ENCODE measurements around the gene CHTF18. TPM values are rescaled to one million over a fixed set of nuclear protein-coding genes. Genes with fewer than 3 reads are reported as not detected.

CHTF18 gene
- total RNA-seq, 2 experiments from 2014 or later: 30.7 to 31.1 TPM

DNA sequence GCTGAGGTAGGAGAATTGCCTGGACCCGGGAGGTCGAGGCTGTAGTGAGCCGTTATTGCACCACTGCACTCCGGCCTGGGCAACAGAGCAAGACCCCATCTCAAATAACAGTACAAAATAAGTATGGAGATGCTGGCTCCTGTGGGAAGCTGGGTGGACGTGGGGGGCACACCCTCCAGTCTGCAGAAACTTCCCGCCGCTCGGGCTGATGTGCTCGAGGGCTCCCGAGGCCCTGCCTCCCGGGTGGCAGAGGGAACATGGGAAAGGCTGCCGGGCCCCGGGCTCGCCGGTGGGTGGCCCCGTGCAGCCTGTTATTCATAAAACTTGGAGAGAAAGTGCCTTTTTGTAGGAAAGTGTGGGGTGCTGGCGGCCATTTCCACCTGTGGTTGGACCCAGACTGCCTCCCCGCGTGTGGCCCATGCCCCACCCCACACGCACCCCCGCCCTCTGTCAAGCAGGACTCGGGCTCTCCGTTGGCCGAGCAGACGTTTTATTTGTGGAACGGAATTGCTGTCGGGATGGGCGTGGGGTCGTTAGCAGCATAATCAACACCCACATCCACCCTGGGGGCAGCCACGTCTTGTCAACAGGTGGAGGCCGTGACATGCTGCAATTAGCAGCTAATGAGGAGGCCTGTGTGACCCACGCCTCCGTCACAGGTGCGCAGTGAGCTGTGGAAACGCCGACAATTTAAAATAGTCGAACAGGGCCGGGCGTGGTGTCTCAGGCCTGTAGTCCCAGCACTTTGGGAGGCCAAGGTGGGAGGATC, 40.3 kb upstream of the CHTF18 start:
- no peak overlapping the region for H3K27ac Mint-ChIP-seq
- DNase-seq (no peak), ATAC-seq (ENCODE audit: poor library complexity) (no peak)
- TF ChIP-seq, protein P1, sequence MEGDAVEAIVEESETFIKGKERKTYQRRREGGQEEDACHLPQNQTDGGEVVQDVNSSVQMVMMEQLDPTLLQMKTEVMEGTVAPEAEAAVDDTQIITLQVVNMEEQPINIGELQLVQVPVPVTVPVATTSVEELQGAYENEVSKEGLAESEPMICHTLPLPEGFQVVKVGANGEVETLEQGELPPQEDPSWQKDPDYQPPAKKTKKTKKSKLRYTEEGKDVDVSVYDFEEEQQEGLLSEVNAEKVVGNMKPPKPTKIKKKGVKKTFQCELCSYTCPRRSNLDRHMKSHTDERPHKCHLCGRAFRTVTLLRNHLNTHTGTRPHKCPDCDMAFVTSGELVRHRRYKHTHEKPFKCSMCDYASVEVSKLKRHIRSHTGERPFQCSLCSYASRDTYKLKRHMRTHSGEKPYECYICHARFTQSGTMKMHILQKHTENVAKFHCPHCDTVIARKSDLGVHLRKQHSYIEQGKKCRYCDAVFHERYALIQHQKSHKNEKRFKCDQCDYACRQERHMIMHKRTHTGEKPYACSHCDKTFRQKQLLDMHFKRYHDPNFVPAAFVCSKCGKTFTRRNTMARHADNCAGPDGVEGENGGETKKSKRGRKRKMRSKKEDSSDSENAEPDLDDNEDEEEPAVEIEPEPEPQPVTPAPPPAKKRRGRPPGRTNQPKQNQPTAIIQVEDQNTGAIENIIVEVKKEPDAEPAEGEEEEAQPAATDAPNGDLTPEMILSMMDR (IDR thresholded peaks at IDR 0.05): no peak
- Histone ChIP-seq H3K4me1 (ENCODE audit: insufficient read depth, low read length) (no peaks in the 10 kb centered on the region), H3K27ac (ENCODE audit: low read depth in 1 of 2, low read length in 2 of 2) (no peak overlapping the region), H3K4me3 (ENCODE audit: low read length) (no peak overlapping the region), H3K27me3 (ENCODE audit: control insufficient read depth in 1 of 2, insufficient read depth in 2 of 2, low read length in 2 of 2) (no peaks in the 10 kb centered on the region), H3K9me3 (ENCODE audit: control insufficient read depth in 1 of 2, insufficient read depth in 1 of 2, low read length in 2 of 2) (no peaks in the 10 kb centered on the region), H3K36me3 (ENCODE audit: insufficient read depth, low read length) (no peaks in the 10 kb centered on the region)
- intact Hi-C loops (cut with DNase I, micrococcal nuclease): no loop called here
- no peaks in the 10 kb centered on the region for H3K36me3 Mint-ChIP-seq (ENCODE audit: low read depth)
- no peak overlapping the region for H3K4me3 Mint-ChIP-seq
- H3K9me3 Mint-ChIP-seq: no peaks in the 10 kb centered on the region
- ChIA-PET POLR2A (no interaction called here), CTCF (no interaction called here)
- no peaks in the 10 kb centered on the region for H3K27me3 Mint-ChIP-seq
- H3K4me1 Mint-ChIP-seq (ENCODE audit: low read depth): no peaks in the 10 kb centered on the region

- no peak overlapping the region for H3K4me3 ChIP-seq (ENCODE audit: low read length)
- POLR2A ChIA-PET: no interaction called here
- H3K36me3 ChIP-seq (ENCODE audit: insufficient read depth, low read length): no peaks in the 10 kb centered on the region
- no peak overlapping the region for H3K27ac Mint-ChIP-seq
- H3K4me1 Mint-ChIP-seq (ENCODE audit: low read depth): no peaks in the 10 kb centered on the region
- CTCF ChIA-PET: no interaction called here
- no peaks in the 10 kb centered on the region for H3K4me1 ChIP-seq (ENCODE audit: insufficient read depth, low read length)
- no peak overlapping the region for H3K27ac ChIP-seq (ENCODE audit: low read depth in 1 of 2, low read length in 2 of 2)
- no peaks in the 10 kb centered on the region for H3K9me3 ChIP-seq (ENCODE audit: control insufficient read depth in 1 of 2, insufficient read depth in 1 of 2, low read length in 2 of 2)
- H3K27me3 Mint-ChIP-seq: no peaks in the 10 kb centered on the region
- no peaks in the 10 kb centered on the region for H3K27me3 ChIP-seq (ENCODE audit: control insufficient read depth in 1 of 2, insufficient read depth in 2 of 2, low read length in 2 of 2)
- H3K9me3 Mint-ChIP-seq: no peaks in the 10 kb centered on the region
- TF ChIP-seq, protein P1 (IDR thresholded peaks at IDR 0.05): no peak
- intact Hi-C loops (cut with DNase I, micrococcal nuclease): no loop called here
- DNase-seq (no peak), ATAC-seq (ENCODE audit: poor library complexity) (no peak)
- no peaks in the 10 kb centered on the region for H3K36me3 Mint-ChIP-seq (ENCODE audit: low read depth)
- no peak overlapping the region for H3K4me3 Mint-ChIP-seq
These were observed 39.4 kb upstream of the CHTF18 start for GRCh38 chr16:749010-749409.

- TF ChIP-seq, protein P1 (IDR thresholded peaks at IDR 0.05): no peak
- Mint-ChIP-seq H3K4me3 (no peak overlapping the region), H3K27me3 (no peaks in the 10 kb centered on the region), H3K36me3 (ENCODE audit: low read depth) (no peaks in the 10 kb centered on the region), H3K27ac (no peak overlapping the region), H3K4me1 (ENCODE audit: low read depth) (no peaks in the 10 kb centered on the region), H3K9me3 (no peaks in the 10 kb centered on the region)
- ChIA-PET CTCF (no interaction called here), POLR2A (no interaction called here)
- intact Hi-C loops (cut with DNase I, micrococcal nuclease): no loop called here
- H3K4me3 ChIP-seq (ENCODE audit: low read length): no peak overlapping the region
- no peak overlapping the region for H3K27ac ChIP-seq (ENCODE audit: low read depth in 1 of 2, low read length in 2 of 2)
- peaks cover 7% of the 10 kb centered on the region for H3K4me1 ChIP-seq (ENCODE audit: insufficient read depth, low read length)
- H3K27me3 ChIP-seq (ENCODE audit: control insufficient read depth in 1 of 2, insufficient read depth in 2 of 2, low read length in 2 of 2): no peaks in the 10 kb centered on the region
- no peaks in the 10 kb centered on the region for H3K9me3 ChIP-seq (ENCODE audit: control insufficient read depth in 1 of 2, insufficient read depth in 1 of 2, low read length in 2 of 2)
- H3K36me3 ChIP-seq (ENCODE audit: insufficient read depth, low read length): no peaks in the 10 kb centered on the region
- no peak for ATAC-seq (ENCODE audit: poor library complexity)
- peak in 1 of 14 experiments; percentile 4 for DNase-seq
These were observed 37.9 kb upstream of the CHTF18 start for GRCh38 chr16:750485-750884.

Measured in CD4-positive, alpha-beta T cell (primary cell).